Neural progenitor cell (in vitro differentiated cells): Measurements from ENCODE around the gene RPS26.

Experiments
- CTCF ChIP-seq: fragments of 200-600 bp; sonication (generic); IDR thresholded peaks from 2 replicates; pipeline ENCODE4 v1.5.1; 2017; ENCODE audit warnings: antibody characterized with exemption, mild to moderate bottlenecking
- EZH2phosphoT487 ChIP-seq: fragments of 200-600 bp; sonication (generic); IDR thresholded peaks from 2 replicates; pipeline ENCODE4 v1.6.1; 2017; ENCODE audit warnings: antibody characterized with exemption

- TF ChIP-seq CTCF = no peak
- no peak for TF ChIP-seq EZH2phosphoT487
Observed at GRCh38 chr12:56061982-56062381, 20.3 kb downstream of the RPS26 start.
